Fibroblast of gingiva (primary cell): ENCODE results near the gene KLF13.

Experiments used
- DNase-seq: peaks from one replicate; pipeline ENCODE4 v3.0.0-alpha.2; 2011; ENCODE audit warnings: low read depth

KLF13 gene

DNA sequence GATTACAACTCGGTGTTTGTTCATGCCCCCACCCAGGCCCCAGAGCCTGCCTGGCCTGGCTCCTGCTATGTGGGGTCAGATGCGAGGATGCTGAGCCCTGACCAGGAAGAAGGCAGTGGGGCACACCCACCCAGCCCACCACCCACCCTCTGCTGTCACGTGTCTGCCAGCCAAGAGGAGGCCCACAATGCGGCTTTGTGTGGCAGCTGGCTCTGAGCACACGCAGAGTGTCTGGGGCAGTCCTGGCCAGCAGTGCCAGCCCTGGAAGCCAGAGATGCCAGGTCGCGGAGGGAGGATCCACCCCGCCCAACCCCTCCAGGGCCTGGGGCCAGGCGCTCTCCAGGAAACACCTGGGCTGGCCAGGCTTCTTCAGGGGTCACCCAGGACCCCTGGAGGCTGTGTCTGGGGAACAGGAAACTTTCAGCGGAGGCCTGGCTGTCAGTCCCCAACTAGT lies 26.4 kb upstream of the KLF13 start:
- DNase-seq: no peak

DNA sequence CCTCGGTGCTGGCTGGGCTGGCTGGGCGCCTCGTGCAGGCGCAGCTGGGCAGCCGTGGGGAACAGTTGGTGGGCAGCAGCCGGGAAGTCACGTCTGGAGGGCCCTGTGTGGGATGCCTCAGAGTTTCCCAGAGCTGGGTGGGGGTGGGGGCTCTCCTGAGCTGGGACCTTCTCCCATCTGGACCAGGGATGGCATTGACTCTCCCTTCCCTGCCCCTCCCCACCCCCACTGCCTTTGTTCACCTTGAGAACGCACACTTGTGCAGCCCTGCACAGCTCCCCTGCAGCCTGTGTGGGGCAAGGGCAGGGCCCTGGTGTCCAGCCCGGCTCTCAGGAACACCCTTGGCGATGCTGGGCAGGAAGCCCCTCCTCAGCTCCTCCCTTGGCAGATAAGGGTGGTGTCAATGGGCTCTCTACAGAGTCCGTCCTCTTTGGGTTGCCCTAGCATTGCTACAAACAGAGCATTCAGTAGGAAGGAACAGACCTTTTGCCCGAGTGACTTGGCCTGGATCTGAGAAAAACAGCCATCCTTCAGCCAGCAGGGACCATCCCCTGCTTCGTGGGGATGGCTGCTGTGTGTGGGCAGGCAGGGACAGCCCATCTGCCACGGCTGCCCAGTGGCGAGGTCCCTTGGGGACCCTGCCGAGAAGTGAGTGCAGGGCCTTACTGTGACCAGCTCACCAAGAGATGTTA lies 25.5 kb upstream of the KLF13 start:
- no peak for DNase-seq

DNA sequence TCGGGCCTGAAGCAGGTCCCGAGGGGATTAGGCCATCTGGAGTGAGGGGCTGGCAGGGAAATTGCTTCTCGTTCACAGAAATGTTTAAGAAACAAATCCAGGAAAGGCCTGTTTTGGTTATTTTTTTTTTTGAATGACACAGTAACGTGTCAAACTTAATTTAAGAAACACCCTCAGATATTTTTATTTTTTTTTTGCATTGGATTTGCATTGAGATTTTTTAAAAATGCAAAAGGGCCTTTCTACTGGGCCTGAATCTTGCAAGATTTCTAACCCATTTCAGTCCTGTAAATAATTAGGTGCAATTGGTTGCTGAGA lies 25.0 kb upstream of the KLF13 start:
- no peak for DNase-seq

DNA sequence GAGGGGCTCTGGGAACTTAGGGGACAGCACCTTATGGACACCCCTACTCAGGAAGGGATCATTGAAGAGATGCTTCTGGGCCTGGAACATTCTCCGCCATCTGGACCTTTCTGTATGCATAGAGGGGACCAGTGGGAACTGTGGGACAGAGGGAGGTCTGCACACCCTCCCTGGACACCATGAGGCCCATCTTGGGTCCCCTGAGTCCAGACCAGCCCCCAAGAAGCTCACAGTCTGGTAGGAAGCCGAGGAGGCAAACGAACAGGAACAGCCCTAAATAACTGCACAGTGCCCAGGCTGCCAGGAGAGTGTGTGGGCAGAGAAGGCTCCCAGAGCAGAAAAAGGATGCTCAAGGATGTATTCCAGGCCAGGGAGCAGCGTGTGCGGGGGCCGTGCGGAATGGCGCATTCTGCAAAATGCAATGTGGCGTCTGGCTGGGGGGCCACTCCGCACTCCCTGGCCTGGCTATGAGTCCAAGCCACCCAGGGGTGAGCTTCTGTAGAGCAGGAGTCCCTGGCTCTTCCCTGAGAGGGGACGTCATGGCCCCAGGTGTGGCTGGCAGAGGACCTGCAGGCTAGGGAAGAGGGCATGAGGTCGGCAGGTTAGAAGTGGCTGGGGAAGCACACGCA lies 24.5 kb upstream of the KLF13 start:
- no peak for DNase-seq

DNA sequence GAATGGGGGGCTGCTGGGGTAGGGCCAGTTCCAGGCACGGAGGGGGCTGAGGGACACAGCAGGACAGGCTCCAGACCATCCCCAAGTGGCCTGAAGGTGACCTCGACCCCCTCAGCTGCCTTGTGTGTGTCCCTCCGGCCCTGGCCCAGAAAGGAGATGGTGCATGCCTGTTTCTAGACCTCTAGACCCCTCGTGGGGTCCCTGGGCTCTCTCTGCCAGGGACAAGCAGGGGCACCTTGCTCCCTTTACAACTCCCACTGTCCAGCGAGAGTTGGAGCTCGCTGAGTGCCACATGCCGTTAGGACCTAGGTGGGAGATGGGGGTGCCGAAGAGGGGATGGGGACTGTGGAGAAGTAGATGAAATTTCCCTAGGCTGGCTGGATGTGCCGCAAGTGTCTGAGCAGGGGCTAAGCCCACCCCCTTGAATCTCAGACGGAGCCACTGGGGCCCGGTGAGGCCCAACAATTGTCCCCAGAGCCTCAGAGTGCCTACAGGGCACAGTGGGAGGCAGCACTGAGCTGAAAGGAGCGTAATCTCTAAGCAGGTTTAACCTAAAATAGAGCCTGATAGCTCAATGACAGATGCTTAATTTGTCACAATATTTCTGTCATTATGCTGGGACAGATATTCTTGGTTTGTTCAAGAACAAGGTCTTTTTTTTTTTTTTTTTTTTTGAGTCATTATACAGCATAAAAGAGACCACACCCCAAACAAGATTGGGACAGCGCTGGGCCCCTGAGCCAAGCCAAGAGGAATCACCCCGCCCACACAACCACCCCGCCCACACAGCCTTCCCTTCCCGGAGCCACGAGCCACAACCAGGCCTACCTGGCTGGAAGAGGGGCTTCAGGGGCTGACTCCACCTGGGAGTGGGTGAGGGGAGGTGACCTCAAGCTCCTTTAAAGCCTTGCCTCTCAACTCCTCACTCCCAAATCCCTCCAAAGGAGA lies 23.6 kb upstream of the KLF13 start:
- no peak for DNase-seq

DNA sequence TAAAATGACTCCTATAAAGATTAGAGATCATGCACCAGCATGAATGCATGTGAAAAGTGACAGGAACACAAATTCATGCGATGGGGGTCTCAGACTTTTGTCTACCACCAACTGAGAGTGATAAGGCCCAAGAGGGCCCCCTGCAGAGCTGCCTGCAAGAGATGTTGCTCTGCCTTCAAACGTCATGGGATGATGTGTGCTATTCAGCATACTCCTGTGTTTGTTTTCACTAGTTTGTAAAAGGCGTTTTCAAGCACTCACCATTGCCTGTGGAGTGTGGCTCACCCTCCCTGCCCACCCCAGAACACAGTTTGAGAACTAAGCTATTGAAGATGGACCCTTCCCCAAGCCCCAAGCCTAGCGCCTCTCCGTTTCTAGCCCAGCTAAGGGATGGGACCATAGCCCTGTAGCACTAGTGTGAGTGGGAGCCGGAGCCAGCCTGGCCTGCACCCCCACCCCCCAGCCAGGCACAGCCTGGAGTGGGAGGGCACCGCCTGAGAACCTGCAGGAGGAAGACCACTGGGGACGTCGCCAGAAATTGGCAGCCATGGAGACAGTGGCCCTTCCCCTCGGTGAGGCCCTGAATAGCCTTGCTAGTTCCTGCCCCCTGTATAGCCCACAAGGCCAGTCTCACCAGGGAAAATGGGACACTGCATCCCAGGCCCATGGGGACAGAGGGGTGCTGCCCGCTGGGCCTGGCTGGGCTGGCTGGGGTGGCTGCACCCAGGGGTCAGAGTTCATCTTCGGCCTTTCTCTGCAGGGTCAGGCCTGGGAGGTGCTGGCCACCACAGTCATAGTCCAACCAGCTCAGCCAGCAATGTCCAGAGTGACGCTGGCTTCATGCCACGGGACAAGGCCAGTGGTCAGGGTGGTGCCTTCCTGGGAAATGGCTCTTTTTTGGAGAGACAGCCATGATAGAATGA lies 22.6 kb upstream of the KLF13 start:
- DNase-seq: no peak

DNA sequence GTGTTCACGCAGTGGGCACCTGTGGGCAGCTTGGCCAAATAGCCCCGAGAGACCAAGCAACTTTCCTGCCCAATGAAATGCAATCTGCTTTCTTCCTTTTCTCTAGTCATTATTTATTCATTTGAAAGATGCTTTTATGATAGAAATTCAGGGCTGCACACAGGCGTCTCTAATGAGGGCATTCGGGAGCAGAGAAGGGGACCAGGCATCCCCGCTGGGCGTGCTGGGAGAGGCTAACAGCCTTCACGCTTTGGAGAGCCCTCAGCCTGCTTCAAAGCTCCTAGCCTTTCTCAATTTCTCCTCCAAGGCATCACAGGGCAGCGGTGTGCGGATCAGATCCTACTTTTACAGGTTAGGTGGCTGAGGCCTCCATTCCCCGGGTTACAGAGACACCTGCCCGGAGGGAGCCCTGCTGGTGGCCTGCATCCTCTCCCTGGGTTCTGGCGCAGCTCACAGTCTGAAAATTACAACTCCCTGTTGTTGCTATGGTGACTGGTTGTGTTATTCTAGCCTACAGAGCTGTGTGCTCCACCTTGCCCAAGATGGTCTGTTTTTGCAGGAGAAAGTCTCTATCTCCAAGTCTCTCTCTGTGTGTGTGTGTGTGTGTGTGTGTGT lies 21.8 kb upstream of the KLF13 start:
- no peak for DNase-seq

DNA sequence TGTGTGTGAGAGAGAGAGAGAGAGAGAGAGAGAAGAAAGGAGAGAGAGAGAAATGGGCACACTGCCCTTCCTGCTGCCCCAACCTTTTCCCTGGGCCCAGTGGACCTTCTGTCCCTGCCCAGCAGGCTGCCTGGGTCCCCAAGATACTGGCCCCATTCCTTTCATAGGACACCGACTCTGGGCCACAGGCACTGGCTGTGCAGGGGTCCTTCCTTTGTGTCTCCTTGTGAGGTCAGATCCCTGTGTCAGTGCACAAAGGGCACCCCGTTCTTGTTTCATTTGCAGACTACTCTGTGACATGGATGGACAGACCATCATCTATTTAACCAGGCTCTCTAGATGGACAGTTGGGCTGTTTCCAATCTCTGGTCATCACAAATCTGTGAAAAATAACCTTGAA lies 21.3 kb upstream of the KLF13 start:
- DNase-seq: no peak

DNA sequence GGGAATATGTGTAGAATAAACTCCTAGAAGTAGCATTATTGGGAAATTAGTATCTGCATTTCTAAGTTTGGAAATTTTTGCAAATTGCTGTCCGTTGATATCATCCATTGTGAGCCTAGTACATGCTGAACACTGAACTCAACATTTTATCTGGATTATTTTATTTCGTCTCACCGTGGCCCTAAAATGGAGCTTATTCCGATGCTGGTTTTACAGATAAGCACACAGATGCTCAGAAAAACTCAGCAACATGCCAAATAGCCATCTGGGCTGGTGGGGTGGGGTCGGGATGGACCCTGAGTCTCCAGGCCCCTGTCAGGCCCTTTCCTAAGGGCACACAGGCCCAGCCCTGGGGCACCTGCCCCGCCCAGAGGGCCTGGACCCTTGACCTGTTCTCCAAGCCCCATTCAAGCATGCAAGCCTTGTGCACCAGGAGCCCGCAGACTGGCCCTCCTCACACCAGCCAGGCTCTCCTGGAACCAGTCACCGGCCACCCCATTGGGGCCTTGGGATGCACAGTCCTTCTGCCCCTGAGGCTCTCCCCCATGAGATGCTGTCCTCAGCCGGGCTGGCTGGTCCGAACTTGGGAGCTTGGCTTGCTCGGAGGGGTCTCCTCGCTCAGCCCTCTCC lies 20.7 kb upstream of the KLF13 start:
- no peak for DNase-seq

DNA sequence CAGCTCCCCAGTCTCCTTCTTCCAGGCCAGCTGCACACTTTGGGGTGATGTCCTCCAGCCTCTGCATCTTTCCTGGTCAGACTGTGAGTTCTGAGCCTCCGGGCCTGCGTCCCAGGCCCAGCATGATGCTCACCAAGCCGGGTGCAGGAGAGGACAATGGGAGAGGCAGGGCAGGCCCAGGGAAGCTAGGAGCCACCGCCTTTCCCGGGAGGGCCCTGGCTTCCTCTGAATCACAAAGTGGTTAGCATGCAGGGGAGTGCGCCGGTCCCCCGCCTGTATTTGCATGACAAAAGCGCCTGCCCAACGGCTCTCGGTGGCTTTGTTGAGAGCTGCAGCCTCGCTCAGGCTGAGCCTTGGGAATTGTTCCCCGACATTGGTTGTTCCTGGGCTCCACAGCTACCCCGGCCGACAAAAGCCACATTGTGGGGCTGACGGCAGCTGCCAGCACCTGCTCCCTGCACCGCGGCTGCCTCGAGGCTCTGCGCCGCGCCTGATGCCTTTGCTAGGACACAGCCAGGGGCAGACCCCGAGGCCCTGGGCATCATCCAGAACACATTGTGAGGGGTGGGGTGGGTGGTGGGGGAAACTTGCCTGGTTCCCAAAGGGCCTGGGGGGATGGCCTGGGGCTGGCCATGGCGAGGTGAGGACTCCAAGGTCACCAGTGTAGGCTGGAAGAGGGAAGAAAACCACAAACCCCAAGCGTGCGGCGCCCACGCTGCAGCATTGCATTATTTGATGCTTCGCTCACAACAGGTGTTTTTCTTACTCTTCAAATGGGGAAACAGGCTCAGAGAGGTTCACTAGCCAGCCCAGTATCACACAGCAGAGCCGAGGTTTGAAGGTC lies 20.0 kb upstream of the KLF13 start:
- no peak for DNase-seq

DNA sequence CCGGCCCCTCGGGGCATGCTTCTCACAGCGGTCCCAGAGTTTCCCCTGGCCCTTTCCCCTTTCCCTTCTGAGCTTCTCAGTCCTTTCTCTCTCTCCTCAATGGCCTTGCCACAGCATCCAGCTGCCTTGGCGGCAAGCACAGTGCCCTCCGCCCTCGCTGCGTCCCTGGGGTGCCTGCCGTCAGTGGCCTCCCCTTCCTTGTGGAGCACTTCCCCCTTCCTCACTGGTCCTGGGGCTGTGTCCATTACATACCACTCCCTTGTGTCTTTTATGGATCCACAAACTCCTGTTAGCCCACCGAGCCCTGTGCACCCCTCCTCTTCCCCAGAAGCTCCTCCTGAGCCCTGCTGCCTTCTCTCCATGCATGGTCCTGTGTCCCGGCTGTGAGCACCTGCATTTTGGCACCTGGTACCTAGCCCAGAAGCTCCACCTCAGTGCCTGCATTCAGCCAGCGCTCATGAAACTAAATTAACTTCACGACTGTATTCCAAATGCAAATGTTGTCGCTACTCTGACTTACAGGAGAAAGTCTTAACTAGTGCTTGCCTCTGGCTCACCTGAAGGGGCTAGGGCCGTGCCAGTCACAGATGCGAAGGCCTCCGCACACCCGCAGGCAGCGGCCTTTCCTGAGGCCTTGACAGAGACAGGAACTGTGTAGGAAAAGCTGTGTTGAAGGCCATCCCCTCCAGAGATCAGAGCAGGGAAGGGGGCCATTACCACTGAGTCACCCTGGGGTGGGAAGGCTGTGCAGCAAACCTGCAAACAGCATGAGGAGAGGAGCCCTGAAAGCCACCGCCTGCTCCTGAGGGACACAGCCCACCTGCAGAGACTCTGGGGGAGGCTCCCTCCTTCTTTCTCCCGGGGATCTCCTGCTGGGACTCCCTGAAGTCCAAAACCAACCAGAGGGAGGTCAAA lies 19.1 kb upstream of the KLF13 start:
- DNase-seq: no peak

DNA sequence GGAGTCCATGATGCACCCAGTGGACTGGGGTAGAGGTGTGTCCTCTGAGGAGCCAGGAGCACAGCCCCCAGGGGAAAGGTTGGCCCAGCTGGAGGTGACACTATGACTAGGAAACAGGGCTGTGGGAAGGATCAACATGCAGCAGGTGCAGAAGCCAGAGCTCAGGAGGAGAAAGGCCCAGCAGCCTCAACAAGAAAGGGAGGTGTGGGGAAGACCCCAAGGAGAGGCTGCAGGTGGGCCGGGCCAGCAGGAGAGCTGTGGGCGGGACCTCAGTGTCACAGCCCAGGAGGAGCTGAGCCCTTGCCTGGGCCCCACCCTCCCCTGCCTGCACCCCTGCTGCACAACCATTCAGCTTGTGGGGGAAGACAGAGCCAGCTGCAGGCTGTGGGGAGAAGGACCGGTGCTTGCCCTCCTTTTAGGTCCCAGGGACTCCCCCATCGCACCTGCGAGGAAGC lies 18.4 kb upstream of the KLF13 start:
- DNase-seq: no peak

DNA sequence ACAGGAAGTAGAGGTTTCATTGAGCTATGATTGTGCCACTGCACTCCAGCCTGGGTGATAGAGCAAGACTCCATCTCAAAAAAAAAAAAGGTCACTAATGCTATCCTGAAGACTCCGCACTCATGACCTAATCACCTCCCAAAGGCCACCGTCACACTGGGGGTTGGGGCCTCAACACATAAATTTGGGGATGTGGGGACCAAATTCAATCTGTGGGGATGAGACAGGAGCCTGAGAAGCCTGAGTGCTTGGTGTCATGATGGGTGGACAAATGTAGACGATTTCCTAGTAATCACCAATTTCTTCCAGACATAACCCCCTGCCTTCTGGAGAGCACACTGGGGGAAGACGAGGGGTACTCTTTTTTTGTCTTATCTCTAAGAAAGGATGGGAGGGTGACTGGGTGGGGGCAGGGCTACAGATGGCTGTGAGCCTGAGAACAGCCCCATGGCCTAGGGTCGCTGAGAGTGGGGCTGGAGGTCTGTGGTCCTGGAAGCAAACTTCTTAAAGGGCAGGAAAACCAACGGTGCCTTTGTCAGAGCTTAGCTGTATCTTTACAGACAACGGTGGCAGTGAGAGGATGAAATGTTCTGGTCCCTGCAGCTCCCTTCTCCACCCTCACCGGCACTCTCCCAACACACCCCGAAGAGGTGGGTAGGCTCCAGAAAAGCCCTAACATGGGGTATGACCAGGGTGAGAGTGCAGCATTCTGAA lies 16.6 kb upstream of the KLF13 start:
- no peak for DNase-seq

DNA sequence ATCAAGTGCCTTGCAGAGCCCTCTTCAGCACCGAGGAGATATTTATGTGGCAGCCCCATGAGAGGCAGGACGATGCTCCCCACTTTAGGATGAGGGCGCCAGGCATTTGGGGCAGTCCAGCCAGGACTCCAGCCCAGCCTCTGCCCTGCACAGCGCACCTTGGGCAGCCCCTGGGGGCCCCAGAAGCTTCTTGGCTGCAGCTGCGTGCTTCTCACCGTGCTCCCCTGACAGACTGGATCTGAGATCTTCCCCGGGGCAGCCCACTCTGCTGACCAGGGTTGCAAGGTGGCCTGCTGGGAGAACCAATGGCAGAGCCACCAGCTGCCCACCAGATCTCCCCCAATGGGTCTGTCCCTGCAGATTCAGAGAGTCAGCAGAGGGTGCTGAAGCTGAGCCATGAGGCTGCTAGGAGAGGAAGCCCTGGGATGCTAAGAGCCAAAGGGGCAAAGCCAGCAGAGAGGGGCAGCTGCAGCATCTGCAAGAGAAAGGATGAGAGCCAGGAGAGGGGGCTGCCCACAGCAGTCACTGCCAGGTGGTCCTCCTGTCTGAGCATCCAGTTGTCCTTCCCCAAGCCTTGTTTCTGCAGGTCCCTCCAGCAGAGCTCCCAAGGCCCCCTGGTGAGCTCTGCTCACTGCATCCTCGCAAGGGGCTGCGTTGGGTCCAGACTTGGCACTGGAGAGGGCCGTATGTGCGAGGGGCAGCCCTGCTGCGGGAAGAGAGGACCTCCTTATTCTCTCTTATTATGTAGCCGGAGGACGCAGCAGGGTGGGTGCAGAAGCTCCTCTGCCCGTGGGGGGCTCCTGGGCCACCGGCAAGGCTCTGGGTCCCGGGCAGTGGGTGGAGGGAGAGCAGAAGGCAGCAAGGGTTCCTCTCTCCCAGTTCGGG lies 14.7 kb upstream of the KLF13 start:
- DNase-seq: no peak

DNA sequence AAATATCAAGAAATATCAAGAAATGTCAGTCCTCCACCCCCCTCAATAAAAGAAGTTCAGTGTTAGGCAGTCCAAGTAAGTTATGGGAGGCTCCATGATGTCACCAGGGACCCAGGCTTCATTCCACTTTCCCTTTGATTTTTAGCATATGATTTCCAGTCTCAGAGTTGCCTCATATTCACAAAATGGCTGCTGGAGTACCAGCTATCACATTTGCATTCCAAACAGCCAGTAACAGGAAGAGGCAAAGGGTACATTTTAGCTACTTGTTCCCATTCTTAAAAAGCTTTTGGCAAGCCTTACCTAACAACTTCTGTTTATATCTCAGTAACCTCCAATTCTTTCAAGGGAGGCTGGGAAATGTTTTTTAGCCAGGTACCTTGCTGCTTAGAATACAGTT lies 13.4 kb upstream of the KLF13 start:
- no peak for DNase-seq

DNA sequence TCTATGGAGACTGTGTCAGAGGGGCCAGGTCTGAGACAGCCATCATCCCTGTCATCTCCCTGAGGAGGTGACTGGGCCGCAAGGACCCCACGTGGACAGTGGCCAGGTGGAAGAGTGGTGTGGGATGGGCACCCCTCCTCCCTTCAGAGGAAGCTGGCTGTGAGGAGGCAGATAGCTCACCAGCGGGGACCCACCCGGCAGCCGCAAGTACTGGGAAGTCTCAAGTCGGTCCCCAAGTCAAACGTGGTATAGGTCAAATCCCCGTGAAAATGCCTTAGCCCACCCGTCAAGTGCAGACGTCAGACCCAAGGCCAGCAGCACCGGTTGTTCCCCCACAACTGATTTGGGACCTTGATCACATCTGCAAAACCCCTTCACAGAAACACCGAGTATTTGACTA lies 12.3 kb upstream of the KLF13 start:
- no peak for DNase-seq

DNA sequence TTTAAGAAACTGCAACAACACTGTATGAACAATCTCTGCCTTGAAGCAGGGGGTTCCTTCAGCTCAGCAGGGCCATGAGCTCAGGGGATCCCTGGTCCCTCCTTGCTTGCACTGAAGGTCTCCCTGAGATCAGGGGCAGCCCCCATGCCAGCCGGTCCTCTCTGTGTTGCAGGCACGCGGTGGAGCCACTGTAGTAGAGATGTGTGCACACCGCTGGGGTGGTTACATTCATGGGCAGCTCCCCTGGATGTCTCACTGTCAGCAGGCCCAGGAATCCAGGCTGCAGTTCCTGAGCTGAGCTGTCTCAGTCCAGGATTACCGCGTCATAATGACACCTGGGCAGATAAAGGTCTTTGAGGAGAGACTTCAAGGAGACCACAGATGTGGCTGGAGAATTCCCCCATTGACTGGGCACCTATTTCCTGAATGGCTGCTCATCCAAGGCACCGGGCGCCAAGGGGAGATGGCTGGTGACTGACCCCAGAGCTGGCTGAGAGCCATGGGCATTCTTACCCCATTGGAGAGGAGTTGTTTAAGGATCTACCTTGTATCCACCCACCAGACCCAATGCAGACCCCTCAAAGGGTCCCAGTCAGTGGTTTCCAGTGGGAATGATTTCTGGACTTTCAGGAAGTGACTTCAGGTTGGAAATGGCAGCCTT lies 10.4 kb upstream of the KLF13 start:
- DNase-seq: no peak
